HCT116 (cell line): Measurements from ENCODE around the gene HSD17B3.

ENCODE experiments used
- CEBPB ChIP-seq: IDR thresholded peaks from 2 replicates; pipeline ENCODE4 v1.6.1; 2012; ENCODE audit warnings: low read depth
- CTCF ChIP-seq, 3 experiments: fragments of 200-600 bp in 1 of 3; sonication (generic) in 1 of 3; IDR thresholded peaks in 2 of 3; conservative IDR thresholded peaks in 1 of 3; 2 replicates each; pipeline ENCODE4 v1.5.1; 2012 to 2017; ENCODE audit warnings: low read depth in 2 of 3, low read length in 2 of 3, antibody characterized with exemption in 1 of 3, borderline replicate concordance in 1 of 3, control low read depth in 1 of 3, mild to moderate bottlenecking in 1 of 3, mixed read lengths in 1 of 3, mixed run types in 1 of 3, moderate library complexity in 1 of 3; ENCODE audit not compliant: insufficient read depth in 1 of 3
- EZH2 ChIP-seq: fragments of 200-600 bp; sonication (generic); IDR thresholded peaks from 2 replicates; pipeline ENCODE4 v1.6.1; 2017; ENCODE audit warnings: antibody characterized with exemption, mixed run types
- POLR2A ChIP-seq: IDR thresholded peaks from 2 replicates; pipeline ENCODE4 v1.7.0; 2011; ENCODE audit warnings: borderline replicate concordance; ENCODE audit not compliant: insufficient read depth, insufficient read length; ENCODE audit errors: extremely low read depth
- RAD21 ChIP-seq: IDR thresholded peaks from 2 replicates; pipeline ENCODE4 v1.6.1; 2012; ENCODE audit warnings: low read depth, mild to moderate bottlenecking
- SIN3A ChIP-seq: IDR thresholded peaks from 2 replicates; pipeline ENCODE4 v1.6.1; 2012; ENCODE audit warnings: low read depth
- TCF7L2 ChIP-seq: IDR thresholded peaks from 2 replicates; pipeline ENCODE4 v1.7.0; 2011; ENCODE audit warnings: borderline replicate concordance, inconsistent platforms; ENCODE audit not compliant: insufficient read depth, insufficient read length; ENCODE audit errors: extremely low read depth
- ZFX ChIP-seq: fragments of 450-650 bp; IDR thresholded peaks from 2 replicates; pipeline ENCODE4 v1.6.1; 2017
- TF ChIP-seq, protein P1 (sequence below): IDR thresholded peaks from 2 replicates; pipeline ENCODE4 v1.6.1; 2012

GRCh38 chr9:96219900-96220257 lies 82.1 kb downstream of the HSD17B3 start:
- no peak for TF ChIP-seq CTCF (IDR thresholded peaks at IDR 0.05 in 2 of 3, conservative IDR thresholded peaks at IDR 0.05 in 1 of 3; ENCODE audit: borderline replicate concordance in 1 of 3, insufficient read depth in 1 of 3, low read depth in 2 of 3, low read length in 2 of 3)
- TF ChIP-seq, protein P1, sequence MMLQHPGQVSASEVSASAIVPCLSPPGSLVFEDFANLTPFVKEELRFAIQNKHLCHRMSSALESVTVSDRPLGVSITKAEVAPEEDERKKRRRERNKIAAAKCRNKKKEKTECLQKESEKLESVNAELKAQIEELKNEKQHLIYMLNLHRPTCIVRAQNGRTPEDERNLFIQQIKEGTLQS: no peak
- TF ChIP-seq TCF7L2: no peak
- no peak for TF ChIP-seq POLR2A
- no peak for TF ChIP-seq RAD21
- no peak for TF ChIP-seq SIN3A
- no peak for TF ChIP-seq EZH2
- TF ChIP-seq ZFX: no peak
- no peak for TF ChIP-seq CEBPB
